Ovary (tissue), 3 donors: ENCODE results near the gene MEN1.

Experiments used
- CTCF ChIP-seq, 3 donors: fragments of 450-650 bp in 2 of 3; fragments of 200-600 bp in 1 of 3; IDR thresholded peaks; one replicate each; pipeline versions ENCODE4 v1.5.1 to v1.8.0; 2016 to 2022; ENCODE audit warnings: antibody characterized with exemption in 3 of 3, mild to moderate bottlenecking in 1 of 3
- POLR2A ChIP-seq: fragments of 450-650 bp; IDR thresholded peaks from one replicate; pipeline ENCODE4 v1.6.1; 2017; ENCODE audit warnings: antibody characterized with exemption, mild to moderate bottlenecking, moderate library complexity
- donor health status: DM: no; HTN: no; CAD: no.

DNA sequence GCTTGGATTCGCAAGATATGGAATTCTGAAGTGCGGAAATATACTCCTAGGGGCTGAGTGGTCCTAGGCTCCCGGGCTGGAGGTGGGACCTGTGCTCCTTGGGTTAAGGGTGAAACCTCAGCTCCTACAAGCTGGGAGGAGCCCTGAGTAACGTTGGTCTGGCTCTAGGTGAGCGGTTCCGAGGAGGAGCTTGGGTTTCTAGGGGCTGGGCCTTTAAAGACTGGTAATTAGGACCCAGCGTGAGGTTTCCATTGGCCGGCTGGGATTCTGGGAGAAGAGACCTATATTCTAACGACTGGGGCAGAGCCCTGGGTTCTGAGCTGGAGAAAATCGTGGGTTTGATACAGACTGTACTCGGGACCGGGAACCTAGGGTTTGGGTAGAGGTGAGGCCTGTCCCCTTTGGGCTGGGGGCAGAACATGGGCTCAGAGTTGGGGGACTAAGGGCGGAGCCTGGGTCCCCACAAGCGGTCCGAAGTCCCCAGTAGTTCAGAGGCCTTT is 6.5 kb downstream of the MEN1 start:
- TF ChIP-seq POLR2A (no peak), CTCF (IDR thresholded peaks at IDR 0.05) (no peak)
